Keratinocyte (primary cell): Measurements from ENCODE around the gene ITGB5. TPM values are rescaled to one million over a fixed set of nuclear protein-coding genes. Genes with fewer than 3 reads are reported as not detected.

Source experiments
- DNase-seq: peaks from one replicate; pipeline ENCODE4 v3.0.0-alpha.2; 2011; ENCODE audit warnings: low read depth, missing footprints, low spot score
- FAIRE-seq: peaks from 2 replicates; lab custom pipeline; 2011; peaks lifted over from hg19 to GRCh38; lab: Jason Lieb, UNC
- H2AFZ ChIP-seq: 2 replicates; pipeline ENCODE4 v1.6.0; 2012; ENCODE audit warnings: low read length, control low read depth, inconsistent platforms; ENCODE audit not compliant: control insufficient read depth
- H3K27ac ChIP-seq: 2 replicates; pipeline ENCODE4 v1.5.1; 2011; ENCODE audit warnings: low read length; ENCODE audit not compliant: control insufficient read depth, insufficient read depth
- H3K27me3 ChIP-seq: 3 replicates; pipeline ENCODE4 v1.6.0; 2011; ENCODE audit warnings: low read length; ENCODE audit not compliant: control insufficient read depth, insufficient read depth; ENCODE audit errors: extremely low read depth
- H3K36me3 ChIP-seq, 2 experiments: 2 replicates in 1 of 2; 3 replicates in 1 of 2; pipeline ENCODE4 v1.5.1; 2011; ENCODE audit warnings: low read length in 2 of 2, mild to moderate bottlenecking in 1 of 2; ENCODE audit not compliant: control insufficient read depth in 2 of 2, insufficient read depth in 2 of 2; ENCODE audit errors: extremely low read depth in 1 of 2
- H3K4me1 ChIP-seq: 3 replicates; pipeline ENCODE4 v1.5.1; 2011; ENCODE audit warnings: low read length; ENCODE audit not compliant: control insufficient read depth, insufficient read depth; ENCODE audit errors: extremely low read depth
- H3K4me2 ChIP-seq: 3 replicates; pipeline ENCODE4 v1.6.0; 2011; ENCODE audit warnings: low read depth, low read length; ENCODE audit not compliant: control insufficient read depth, insufficient read depth; ENCODE audit errors: extremely low read depth
- H3K4me3 ChIP-seq, 3 experiments: fragments of 200-600 bp in 1 of 3; sonication (generic) in 1 of 3; 2 replicates in 2 of 3; 3 replicates in 1 of 3; pipeline ENCODE4 v1.5.1; 2011 to 2016; ENCODE audit warnings: low read length in 3 of 3, mild to moderate bottlenecking in 3 of 3, control low read depth in 2 of 3, inconsistent platforms in 1 of 3, low read depth in 1 of 3, mixed read lengths in 1 of 3, mixed run types in 1 of 3, moderate library complexity in 1 of 3; ENCODE audit not compliant: control insufficient read depth in 2 of 3, insufficient read depth in 2 of 3; ENCODE audit errors: extremely low read depth in 1 of 3
- H3K79me2 ChIP-seq: 2 replicates; pipeline ENCODE4 v1.6.0; 2012; ENCODE audit warnings: low read length; ENCODE audit not compliant: control insufficient read depth, insufficient read depth
- H3K9ac ChIP-seq: 3 replicates; pipeline ENCODE4 v1.6.0; 2011; ENCODE audit warnings: low read length; ENCODE audit not compliant: control insufficient read depth, insufficient read depth; ENCODE audit errors: extremely low read depth
- H3K9me1 ChIP-seq: 3 replicates; pipeline ENCODE4 v1.6.0; 2011; ENCODE audit warnings: low read length; ENCODE audit not compliant: control insufficient read depth, insufficient read depth; ENCODE audit errors: extremely low read depth
- H3K9me3 ChIP-seq: 2 replicates; pipeline ENCODE4 v1.5.1; 2012; ENCODE audit warnings: low read depth, low read length; ENCODE audit not compliant: control insufficient read depth
- H4K20me1 ChIP-seq: 3 replicates; pipeline ENCODE4 v1.6.0; 2011; ENCODE audit warnings: low read length; ENCODE audit not compliant: control insufficient read depth, insufficient read depth; ENCODE audit errors: extremely low read depth
- EZH2 ChIP-seq: IDR thresholded peaks from one replicate; pipeline ENCODE4 v1.6.1; 2012; ENCODE audit warnings: inconsistent platforms, mild to moderate bottlenecking, low read length, moderate library complexity
- dilution Hi-C: fragments of 300-500 bp; cut with MboI; formaldehyde crosslinking; loops from one replicate; pipeline ENCODE4 v1.7.0; 2020; ENCODE audit warnings: low sequenced_read_pairs; ENCODE audit not compliant: extremely low pct_ligation_motif_present
- polyA plus RNA-seq, 5 experiments: library from polyadenylated mRNA; depleted of rRNA in 3 of 5; stranded (reverse) in 3 of 5; stranded (forward) in 1 of 5; unstranded in 1 of 5; fragments of >200 nt; gene quantifications; 1 replicate in 1 of 5; 2 replicates in 3 of 5; 3 replicates in 1 of 5; pipeline versions ENCODE4 v1.2.1 to v1.2.3, GENCODE V29; 2011 to 2012; ENCODE audit warnings: missing spikeins in 2 of 5, low read depth in 1 of 5, low replicate concordance in 1 of 5
- TF ChIP-seq, protein P1 (sequence below), 3 experiments: IDR thresholded peaks in 1 of 3; conservative IDR thresholded peaks in 1 of 3; optimal IDR thresholded peaks in 1 of 3; 2 replicates in 2 of 3; 3 replicates in 1 of 3; pipeline versions ENCODE3 to v1.5.1; 2011; ENCODE audit warnings: low read length in 3 of 3, mild to moderate bottlenecking in 3 of 3, moderate library complexity in 2 of 3, control low read depth in 1 of 3, inconsistent platforms in 1 of 3; ENCODE audit not compliant: insufficient read depth in 2 of 3; ENCODE audit errors: extremely low read depth in 1 of 3

The ITGB5 gene
- polyA plus RNA-seq, 1 donor (not counting 4 experiments of a cell fraction or from before 2014, with no cell fraction given), result 136 TPM

- dilution Hi-C loops, result no loop called here
- no peak overlapping the region for H3K9ac ChIP-seq
- no peak overlapping the region for H3K4me3 ChIP-seq
- no peaks in the 10 kb centered on the region for H3K27me3 ChIP-seq
- DNase-seq, result no peak
- peaks cover 5% of the 10 kb centered on the region for H4K20me1 ChIP-seq
- no peaks in the 10 kb centered on the region for H3K9me1 ChIP-seq
- H3K36me3 ChIP-seq, result peaks cover 24 to 41% of the 10 kb centered on the region in 2 experiments
- FAIRE-seq, result no peak
- H3K27ac ChIP-seq, result no peak overlapping the region
- no peak overlapping the region for H3K4me2 ChIP-seq
- no peak overlapping the region for H2AFZ ChIP-seq
- peaks cover 4% of the 10 kb centered on the region for H3K4me1 ChIP-seq
- no peaks in the 10 kb centered on the region for H3K9me3 ChIP-seq
- TF ChIP-seq, protein P1, sequence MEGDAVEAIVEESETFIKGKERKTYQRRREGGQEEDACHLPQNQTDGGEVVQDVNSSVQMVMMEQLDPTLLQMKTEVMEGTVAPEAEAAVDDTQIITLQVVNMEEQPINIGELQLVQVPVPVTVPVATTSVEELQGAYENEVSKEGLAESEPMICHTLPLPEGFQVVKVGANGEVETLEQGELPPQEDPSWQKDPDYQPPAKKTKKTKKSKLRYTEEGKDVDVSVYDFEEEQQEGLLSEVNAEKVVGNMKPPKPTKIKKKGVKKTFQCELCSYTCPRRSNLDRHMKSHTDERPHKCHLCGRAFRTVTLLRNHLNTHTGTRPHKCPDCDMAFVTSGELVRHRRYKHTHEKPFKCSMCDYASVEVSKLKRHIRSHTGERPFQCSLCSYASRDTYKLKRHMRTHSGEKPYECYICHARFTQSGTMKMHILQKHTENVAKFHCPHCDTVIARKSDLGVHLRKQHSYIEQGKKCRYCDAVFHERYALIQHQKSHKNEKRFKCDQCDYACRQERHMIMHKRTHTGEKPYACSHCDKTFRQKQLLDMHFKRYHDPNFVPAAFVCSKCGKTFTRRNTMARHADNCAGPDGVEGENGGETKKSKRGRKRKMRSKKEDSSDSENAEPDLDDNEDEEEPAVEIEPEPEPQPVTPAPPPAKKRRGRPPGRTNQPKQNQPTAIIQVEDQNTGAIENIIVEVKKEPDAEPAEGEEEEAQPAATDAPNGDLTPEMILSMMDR (optimal IDR thresholded peaks at IDR 0.05 in 1 of 3, IDR thresholded peaks at IDR 0.05 in 1 of 3, conservative IDR thresholded peaks at IDR 0.05 in 1 of 3; ENCODE audit: extremely low read depth in 1 of 3, insufficient read depth in 2 of 3, low read length in 3 of 3), result no peak
- no peak for TF ChIP-seq EZH2
- H3K79me2 ChIP-seq, result no peaks in the 10 kb centered on the region
Observed at GRCh38 chr3:124763206-124763605, 124.0 kb downstream of the ITGB5 start.

DNA sequence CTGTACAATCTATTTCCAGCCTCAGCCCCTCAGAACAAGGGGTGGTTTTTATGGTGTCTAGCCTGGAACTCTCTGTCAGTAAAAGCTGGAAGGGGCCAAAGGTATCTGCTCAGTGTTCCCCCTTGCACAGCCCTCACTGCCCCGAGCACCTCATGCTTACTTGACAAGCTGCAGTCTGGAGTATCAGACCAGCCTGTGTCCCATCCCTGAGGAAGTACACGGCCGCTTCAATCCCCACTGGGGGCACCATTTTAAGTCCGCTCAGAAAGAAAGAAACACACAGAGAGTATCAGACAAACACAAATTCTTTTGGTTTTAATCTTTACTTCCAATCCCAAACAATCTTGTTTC, 124.5 kb downstream of the ITGB5 start:
- dilution Hi-C loops, result no loop called here
- H3K36me3 ChIP-seq, result peaks cover 23 to 35% of the 10 kb centered on the region in 2 experiments

More for the DNA sequence above, 124.5 kb downstream of the ITGB5 start:
- FAIRE-seq, result no peak
- Histone ChIP-seq H3K79me2 (no peaks in the 10 kb centered on the region), H4K20me1 (peaks cover 5% of the 10 kb centered on the region), H3K9me3 (no peaks in the 10 kb centered on the region), H3K4me3 (no peak overlapping the region), H3K27ac (no peak overlapping the region), H3K27me3 (no peaks in the 10 kb centered on the region), H3K9ac (no peak overlapping the region), H3K4me1 (peaks cover 4% of the 10 kb centered on the region), H3K4me2 (no peak overlapping the region), H2AFZ (no peak overlapping the region), H3K9me1 (no peaks in the 10 kb centered on the region)
- TF ChIP-seq EZH2, result no peak
- TF ChIP-seq, protein P1 (optimal IDR thresholded peaks at IDR 0.05 in 1 of 3, IDR thresholded peaks at IDR 0.05 in 1 of 3, conservative IDR thresholded peaks at IDR 0.05 in 1 of 3; ENCODE audit: extremely low read depth in 1 of 3, insufficient read depth in 2 of 3, low read length in 3 of 3), result no peak
- DNase-seq, result no peak
